ENCODE data around the gene GRN. TPM values are rescaled to one million over a fixed set of nuclear protein-coding genes. Genes with fewer than 3 reads are reported as not detected.
"Not testable (repeated sequence)": the region's sequence is repeated elsewhere in the genome, so short reads cannot be mapped to it uniquely, and the experiment has no call there.

The GRN gene
- total RNA-seq, 1 donor from 2014 or later, result 288 TPM

DNA sequence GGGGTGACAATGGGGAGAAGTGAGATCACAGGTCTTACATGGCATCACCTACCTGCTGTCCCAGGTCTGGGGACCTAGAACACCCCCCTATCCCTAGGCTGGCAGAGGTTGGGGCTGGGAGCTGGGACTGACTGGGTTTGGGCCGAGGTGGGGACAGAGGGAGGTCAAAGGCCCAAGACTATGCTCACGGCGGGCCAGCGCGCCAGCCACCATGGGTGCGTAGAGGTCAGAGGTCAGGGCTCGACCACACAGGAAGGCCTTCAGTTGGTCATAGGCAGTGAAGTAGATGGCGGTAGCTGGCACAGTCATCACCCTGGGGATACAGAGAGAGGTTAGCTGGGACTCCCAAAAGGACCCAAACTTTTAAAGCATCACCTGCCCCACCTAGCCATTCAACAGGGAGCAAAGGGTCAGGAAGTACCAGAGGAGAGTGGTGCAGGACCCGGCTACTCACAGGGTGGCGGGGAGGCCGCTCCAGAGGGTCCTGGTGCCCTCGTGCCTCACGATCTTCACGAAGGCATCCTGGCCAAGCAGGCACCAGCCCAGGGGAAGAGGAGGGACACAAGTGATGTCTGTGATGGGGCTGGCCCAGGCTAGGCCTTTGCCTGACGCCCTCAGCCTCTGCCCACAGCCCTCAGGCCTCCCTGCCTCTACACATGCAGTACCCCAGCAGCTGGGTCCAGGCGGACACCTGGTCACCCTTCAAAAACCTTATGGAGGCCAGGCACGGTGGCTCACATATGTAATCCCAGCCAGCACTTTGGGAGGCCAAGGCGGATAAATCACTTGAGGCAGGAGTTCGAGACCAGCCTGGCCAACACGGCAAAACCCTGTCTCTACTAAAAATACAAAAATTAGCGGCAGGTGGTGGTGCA, 23.6 kb upstream of the GRN start:
- DNase-seq (ENCODE audit: low read depth, low spot score), result no peak

DNA sequence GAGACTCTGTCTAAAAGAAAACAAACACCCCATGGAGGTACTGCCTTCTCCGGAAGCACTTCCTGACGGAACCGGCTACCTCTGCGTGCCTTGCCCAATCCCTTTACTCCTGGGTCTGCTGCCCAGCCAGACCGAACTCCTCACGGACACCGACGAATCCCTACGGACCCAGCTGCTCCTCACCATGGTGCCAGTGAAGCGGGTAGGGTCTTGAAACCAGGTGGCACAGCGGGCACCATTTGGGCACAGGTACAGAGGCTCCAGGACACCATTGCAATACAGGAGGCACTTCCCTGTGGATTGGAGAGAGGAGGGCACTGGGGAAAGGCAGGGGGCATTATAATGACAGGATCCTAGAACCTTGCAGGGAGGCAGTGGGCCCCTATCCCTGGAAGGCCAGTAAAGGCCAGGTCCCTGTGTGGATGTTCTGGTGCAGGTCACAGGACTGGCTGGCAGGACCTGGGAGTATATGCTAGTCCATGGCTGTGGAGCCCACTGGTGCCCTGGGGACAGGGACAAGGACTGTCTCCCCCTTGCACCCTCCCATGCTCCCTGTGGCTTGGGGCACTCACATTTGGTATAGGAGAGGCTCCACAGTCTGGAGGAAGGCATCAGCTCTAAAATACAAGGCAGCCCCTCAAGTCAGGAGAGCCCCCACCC, 22.7 kb upstream of the GRN start:
- no peak for DNase-seq (ENCODE audit: low read depth, low spot score)

DNA sequence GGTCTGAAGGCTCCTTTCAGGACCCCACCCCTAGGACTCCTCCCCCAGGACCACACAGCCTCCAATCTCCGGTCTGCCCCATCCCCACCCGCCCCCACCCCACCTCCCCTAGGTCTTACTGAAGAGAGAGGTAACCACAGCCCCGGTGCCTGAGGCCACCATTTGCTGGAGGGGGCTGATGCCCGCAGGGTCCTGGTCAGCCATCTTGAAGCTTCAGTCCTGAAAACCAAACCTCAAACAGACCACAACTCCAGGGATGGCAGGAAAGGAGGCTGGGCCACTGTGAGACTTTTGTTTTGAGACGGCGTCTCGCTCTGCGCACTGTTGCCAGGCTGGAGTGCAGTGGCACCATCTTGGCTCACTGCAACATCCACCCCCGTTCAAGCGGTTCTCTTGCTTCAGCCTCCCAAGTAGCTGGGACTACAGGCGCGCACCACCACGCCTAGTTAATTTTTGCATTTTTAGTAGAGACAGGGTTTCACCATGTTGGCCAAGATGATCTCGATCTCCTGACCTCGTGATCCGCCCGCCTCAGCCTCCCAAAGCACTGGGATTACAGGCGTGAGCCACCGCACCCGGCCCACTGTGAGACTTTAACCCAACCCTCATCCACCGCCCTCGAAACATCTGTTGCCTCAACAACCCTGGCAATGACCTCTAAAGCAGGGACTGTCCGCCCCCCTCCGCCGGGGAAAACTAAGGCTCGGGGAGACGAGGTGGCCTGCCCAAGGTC, 21.6 kb upstream of the GRN start:
- no peak for DNase-seq (ENCODE audit: low read depth, low spot score)

DNA sequence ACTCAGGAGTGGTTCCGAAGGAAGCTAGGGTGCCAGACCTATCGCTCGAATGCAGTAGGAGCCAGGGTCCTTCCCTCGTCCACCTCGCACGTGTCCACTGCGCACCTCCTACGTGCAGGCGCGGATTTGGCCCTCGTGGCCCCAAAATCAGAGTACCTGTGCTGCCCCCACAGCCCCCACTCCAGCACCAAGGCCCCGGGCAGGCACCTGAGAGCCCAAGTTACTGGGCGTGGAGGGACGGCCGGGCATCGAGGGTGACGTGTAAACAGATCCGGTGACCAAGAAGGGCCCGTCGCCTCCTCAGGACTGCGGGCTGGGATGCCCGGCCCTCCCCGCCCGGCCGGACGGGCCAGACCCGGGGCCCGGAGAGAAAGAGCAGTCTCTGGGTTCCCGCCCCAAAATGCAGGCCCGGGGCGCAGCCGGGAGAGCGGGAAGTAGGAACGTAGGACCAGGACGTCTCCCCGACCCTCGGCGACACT, 21.0 kb upstream of the GRN start:
- no peak for DNase-seq (ENCODE audit: low read depth, low spot score)

DNA sequence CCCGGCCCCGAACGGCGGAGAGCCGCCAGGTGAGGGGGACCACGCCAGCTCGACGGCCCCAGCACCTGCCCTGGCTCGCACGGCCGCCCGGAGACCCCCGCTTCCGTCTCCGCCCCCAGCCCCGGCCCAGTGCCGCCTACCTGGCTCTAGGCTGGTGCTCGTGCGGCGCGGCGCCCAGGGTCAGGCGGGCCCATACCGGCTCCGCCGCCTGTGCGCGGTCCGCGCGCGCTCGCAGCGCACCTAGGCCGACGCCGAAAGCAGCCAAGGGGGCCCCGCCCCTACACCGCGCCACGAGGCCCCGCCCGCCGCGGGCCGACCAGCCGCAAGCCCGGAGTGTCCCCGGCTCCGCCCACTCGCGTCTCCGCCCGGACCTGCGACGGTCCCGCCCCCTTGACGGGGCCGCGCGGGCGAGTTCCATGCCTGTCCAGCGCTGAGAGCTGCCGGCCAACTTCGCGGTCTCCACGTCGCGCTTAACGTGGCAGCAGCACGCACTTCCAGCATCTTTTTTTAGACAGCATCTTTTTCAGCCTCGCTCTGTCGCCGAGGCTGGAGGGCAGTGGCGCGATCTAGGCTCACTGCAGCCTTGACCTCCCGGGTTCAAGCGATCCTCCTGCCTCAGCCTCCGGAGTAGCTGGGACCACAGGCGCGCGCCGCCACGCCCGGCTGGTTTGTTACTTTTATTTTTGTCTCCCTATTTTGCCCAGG, 20.4 kb upstream of the GRN start, which contains the start of gene SLC25A39:
Gene SLC25A39 (minus strand): TSS at position 253 of the 705 bp plus-strand sequence. CDS start 1,261 bp downstream, outside the sequence.
- DNase-seq (ENCODE audit: low read depth, low spot score), result peak; percentile 71

DNA sequence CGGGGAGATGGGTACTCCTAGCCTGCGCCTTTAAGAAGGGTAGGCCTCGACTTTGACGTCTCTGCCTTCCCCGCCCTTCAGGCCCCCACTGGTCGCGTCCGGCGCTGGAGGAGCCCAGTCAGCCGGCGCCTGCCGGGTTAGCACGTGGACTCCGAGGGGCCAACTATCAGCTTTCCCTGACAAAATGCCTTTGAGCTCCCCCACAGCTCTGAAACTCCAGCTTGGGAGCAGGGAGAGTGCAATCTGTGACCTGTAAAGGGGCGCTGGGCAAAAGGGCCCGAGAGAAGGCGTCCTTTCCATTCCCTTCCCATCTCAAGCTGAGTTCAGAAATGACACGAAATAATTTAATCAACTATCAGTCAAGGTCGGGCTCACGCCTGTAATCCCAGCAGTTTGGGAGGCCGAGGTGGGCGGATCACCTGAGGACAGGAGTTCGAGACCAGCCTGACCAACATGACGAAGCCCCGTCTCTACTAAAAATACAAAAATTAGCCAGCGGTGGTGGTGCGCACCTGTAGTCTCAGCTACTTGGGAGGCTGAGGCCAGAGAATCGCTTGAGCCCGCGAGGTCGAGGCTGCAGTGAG, 18.1 kb upstream of the GRN start:
- DNase-seq (ENCODE audit: low read depth, low spot score), result peak; percentile 91

DNA sequence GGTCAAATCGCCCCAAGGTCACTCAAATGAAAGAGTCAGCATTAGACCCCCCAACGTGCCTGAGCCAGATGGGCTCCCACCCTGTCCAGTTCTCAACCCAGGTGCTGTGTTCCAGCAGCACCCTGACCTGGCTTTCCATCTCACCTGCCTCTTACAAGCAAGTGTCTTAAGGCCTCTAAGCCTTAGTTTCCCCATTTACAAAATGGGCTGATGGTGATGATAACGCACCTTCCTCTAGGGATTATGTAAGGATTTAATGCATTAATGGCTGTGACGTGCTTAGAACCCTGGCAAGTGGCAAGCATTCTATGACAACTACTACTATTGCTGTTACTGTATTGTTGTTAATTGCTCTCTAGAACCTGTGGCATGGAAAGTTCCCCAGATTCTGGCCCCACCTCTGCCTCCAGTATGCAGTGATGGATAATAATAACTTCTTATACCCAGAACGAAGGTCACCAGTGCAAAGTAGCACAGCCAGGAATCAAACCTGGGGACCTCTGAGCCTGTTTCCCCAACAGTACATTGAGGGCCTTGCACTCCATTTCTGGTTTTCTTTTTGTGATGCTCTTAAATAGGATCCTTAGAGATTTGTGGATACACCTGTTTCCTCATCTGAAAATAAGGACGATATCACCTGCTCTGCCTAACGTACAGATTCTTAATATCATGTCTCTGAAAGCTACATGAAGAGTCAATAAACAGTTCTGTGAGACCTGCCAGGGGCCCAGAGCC, 17.2 kb upstream of the GRN start:
- no peak for DNase-seq (ENCODE audit: low read depth, low spot score)

DNA sequence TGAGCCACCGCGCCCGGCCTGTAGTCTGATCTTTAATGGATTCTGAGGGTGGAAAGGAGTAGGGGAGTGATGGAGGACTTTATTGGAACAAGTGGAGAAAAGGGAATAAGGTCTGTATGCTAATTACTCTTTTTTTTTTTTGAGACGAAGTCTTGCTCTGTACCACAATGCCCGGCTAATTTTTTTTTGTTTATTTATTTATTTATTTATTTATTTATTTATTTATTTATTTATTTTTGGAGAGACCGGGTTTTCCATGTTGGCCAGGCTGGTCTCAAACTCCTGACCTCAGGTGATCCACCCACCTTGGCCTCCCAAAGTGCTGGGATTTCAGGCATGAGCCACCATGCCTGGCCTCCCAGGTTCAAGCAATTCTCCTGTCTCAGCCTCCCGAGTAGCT, 15.6 kb upstream of the GRN start:
- not testable (repeated sequence) for DNase-seq (ENCODE audit: low read depth, low spot score)

DNA sequence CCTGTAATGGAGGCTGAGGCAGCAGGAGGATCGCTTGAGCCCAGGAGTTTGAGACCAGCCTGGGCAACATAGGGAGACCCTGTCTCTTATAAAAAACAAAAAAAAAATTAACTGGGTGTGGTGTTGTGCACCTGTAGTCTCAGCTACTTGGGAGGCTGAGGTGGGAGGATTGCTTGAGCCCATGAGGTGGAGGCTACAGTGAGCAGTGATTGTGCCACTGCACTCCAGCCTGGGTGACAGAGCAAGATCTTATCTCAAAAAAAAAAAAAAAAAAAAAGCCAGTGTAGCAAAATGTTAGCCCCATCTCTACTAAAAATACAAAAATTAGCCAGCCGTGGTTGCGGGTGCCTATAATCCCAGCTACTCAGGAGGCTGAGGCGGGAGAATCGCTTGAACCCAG, 14.8 kb upstream of the GRN start:
- not testable (repeated sequence) for DNase-seq (ENCODE audit: low read depth, low spot score)

DNA sequence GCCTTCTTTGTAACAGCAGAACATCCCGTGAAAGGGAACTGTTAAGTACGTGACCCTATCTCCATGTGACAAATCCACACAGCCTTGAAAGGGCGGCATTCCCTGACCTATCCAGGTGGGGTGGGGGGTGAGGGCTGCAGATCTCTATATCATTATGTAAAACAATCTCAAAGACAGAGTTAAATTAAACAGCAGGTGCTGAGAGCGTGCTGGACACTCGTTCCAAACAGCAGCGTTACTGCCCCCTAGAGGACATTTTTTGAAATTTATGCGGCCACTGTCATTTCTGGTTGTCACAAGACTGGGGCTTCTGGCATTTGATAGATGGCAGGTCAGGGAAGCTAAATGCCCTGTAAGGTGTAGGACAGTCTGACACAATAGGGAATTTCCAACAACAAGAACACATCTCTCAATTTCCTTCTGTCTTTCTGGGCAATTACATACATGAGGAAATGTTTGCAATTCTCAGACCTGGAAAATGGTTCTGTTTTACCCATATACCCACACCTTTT, 13.8 kb upstream of the GRN start:
- no peak for DNase-seq (ENCODE audit: low read depth, low spot score)

DNA sequence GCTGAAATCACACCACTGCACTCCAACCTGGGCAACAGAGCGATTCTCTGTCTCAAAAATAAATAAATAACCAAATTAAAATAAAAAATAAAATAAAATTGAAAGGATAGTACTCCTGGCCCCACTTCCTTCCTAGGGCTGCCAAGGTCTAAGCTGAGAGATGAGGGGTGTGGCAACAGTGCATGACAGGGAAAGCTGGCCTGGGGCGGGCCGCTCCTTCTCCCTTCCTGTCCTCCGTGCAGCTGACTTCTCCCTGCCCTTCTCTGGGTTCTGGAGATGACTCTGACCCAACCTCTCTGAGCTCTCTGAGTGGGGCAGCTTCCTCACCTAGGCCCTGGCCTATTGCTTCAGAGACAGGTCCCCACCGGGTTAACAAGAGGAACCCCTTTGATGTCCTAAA, 11.7 kb upstream of the GRN start:
- DNase-seq (ENCODE audit: low read depth, low spot score), result no peak

DNA sequence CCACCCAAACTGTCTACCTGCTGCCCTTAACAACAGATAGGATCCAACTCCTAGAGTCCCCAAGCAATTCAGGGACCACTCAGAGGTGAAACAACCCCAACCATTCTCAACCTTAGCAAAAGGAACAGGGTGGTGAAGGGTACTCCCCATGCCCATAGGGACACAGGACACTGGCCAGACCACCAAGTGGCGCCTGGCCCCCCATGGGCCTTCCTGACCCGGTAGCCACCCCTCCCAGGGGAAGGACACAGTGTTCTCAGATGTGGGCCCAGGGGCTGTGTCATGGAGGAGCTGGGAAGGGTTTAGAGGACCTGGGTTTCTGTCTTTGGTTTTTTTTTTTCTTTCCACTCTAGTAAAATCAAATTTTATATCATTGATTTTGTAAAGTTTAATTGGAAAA, 10.8 kb upstream of the GRN start:
- DNase-seq (ENCODE audit: low read depth, low spot score), result no peak

DNA sequence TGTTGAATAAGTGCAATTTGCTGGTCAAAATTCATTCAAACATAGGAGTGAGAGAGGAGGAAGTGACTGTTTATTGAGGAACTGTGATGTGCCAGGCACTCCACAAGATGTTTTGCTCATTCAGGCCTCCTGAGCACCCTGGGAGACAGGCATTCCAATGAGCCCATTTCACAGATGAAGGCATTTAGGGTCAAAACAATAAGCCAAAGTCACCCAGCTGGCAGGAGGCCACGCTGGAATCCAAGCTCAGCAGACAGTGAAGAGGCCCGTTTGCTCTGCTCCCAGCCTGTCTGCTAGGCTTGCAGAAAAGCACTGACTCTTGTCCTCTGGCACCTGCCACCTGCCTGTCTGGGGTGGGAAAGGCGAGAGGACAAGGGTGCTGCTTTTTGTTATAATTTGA, 10.4 kb upstream of the GRN start:
- DNase-seq (ENCODE audit: low read depth, low spot score), result no peak

DNA sequence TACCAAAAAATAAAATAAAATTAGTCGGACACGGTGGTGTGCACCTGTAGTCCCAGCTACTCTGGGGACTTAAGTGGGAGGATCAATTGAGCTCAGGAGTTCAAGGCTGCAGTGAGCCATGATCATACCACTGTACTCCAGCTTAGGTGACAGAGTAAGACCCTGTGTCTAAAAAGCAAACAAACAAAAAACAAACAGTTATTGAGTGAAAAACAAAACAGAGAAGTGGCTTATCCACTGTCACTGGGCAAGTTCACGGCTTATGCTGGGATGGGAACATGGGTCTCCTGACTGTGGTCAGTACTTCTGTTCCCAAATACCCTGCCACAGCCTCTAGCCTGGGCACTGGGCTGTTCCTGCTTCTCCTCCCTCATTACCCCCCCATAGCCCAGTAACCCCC, 9.5 kb upstream of the GRN start:
- no peak for DNase-seq (ENCODE audit: low read depth, low spot score)

DNA sequence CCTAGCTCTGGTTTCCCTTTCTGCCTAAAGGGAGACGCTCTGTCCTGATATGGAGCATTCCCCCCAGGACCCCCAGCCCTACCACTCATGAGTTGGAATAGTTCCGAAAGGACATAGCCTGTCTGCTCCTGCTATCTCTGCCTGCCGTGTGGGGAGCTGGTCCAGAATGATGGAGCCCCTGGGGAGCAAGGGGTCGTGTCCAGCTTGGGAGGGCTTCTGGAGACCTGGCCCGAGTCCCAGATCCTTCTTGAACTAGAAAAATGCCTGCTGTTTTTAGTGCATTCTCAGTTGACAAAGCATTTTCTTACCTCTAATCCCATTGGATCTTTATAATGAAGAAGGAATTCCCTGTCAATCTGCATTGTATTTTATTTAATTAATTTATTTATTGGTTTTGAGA, 9.1 kb upstream of the GRN start:
- DNase-seq (ENCODE audit: low read depth, low spot score), result no peak

DNA sequence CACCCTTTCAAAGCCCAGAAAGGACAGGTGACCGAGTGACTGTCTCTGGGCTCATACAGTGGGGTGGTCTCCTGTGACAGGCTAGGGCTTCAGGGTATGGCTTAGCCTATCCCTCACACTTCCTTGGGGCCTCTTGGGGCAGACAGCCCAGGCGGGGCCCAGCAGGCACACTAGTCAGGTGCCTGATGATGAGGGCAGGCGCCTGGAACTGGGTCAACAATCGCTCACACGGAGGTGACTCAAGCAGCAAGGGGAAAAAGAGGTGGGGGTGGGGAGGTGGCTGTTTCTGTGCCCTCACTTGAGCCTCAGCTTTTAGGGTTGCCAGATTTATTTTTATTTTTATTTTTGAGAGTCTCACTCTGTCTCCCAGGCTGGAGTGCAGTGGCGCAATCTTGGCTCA, 6.4 kb upstream of the GRN start:
- DNase-seq (ENCODE audit: low read depth, low spot score), result no peak

DNA sequence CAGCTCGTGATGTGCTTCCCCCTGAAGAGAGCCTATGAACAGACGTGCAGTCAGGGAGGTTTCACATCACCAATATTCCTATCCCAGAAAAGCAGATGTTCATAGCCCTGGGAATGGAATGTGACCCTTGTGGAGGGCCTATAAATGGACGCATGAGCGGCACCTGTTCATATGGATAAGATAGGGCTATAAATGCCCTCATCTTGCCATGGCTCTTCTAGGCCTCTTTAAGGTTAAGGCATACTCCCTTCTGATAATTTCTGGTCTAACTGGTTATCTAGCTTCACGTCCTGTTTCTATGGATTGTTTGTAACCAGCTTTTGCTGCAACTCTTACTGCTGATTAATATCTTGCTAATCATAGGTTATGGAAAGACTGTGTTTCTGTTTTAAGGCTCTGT, 4.5 kb upstream of the GRN start:
- DNase-seq (ENCODE audit: low read depth, low spot score), result not testable (repeated sequence)

DNA sequence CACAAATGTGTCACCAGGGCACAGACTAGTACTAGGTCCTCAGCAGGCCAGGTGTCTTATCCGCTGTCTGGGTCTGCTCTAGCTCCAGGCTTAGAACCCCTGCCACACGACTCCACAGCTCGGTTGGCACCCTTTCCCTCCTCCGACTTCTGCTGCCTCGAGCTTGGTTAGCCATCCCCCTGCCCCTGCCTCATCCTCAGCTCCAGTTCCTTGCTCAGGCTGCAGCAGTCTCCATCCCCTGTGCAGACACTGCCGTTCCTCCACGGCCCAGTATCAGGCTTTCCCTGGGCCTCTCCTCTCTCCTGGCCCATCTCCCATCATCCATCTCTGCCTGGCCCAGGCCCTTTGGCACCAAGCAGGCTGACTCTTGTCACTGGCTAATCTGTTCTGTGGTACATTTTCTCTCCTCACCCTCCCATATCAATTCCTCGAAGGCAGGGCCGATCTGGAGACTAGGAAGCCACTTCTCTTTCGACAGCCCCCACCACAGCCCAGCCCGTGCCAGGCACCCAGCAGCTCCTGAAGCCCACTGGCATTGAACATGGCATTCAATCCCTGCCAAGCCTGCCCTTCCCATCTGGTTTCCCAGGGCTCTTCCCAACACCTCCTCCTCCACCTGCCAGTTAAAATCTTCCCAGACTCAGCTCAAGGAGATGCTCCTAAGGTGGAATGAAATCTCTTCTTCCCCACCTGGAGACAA, 1.4 kb upstream of the GRN start:
- no peak for DNase-seq (ENCODE audit: low read depth, low spot score)

DNA sequence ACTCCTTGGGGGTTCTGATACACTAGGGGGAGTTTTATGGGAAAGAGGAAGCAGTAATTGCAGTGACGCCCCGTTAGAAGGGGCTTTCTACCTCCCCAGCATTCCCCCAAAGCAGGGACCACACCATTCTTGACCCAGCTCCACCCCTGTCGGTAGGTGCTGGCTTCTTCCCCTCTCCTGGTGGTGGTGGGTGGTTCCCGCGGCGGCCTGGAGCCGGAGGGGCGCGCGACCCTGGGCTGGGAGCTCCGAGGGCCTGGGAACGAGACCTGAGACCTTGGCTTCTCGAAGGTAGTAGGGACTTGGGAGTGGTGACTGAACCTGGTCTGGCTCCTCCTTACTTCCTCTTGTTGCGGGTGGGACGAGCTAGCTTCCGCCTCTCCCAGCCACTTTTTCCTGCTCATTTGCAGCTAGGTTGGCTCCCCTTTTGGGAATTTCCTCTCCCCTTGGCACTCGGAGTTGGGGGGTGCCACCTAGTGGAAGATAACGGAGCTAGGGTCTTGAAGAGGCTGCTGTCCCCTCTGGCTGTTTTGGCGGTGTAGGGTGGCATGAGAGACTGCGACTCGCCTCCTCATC, 438 bp downstream of the GRN start:
- no peak for DNase-seq (ENCODE audit: low read depth, low spot score)
